HG03432 (cell line): ENCODE measurements around the gene ZG16B.
A peak's percentile ranks its signal among the peaks of the same experiment; 100 is the strongest.

Source experiments
- ATAC-seq: cut with Tn5 transposase; IDR thresholded peaks from one replicate; pipeline ENCODE4 v1.9.1; 2021; ENCODE audit warnings: mild to moderate bottlenecking, moderate library complexity; ENCODE audit not compliant: unreplicated experiment

Gene ZG16B

GRCh38 chr16:2865651-2866050 lies 35.5 kb downstream of the ZG16B start:
- ATAC-seq = no peak

GRCh38 chr16:2866431-2866830 lies 36.3 kb downstream of the ZG16B start:
- no peak for ATAC-seq

GRCh38 chr16:2867661-2867986 lies 37.5 kb downstream of the ZG16B start:
- no peak for ATAC-seq

GRCh38 chr16:2867987-2868789 lies 38.1 kb downstream of the ZG16B start:
- ATAC-seq = peak; percentile 87

GRCh38 chr16:2871926-2872325 lies 41.8 kb downstream of the ZG16B start:
- ATAC-seq = no peak

GRCh38 chr16:2874032-2874911 lies 44.2 kb downstream of the ZG16B start:
- no peak for ATAC-seq

GRCh38 chr16:2874912-2875362 lies 44.8 kb downstream of the ZG16B start:
- ATAC-seq = peak; percentile 72

GRCh38 chr16:2879854-2880508 lies 49.9 kb downstream of the ZG16B start:
- ATAC-seq = no peak
